HepG2 (cell line): Measurements from ENCODE around the gene PSMD3. TPM values are rescaled to one million over a fixed set of nuclear protein-coding genes. Genes with fewer than 3 reads are reported as not detected.
A peak's percentile ranks its signal among the peaks of the same experiment; 100 is the strongest.

Experiments
- ATF4 ChIP-seq, 2 experiments: fragments of 450-650 bp in 1 of 2; sonication (generic) in 1 of 2; formaldehyde crosslinking; IDR thresholded peaks; 2 replicates each; pipeline versions ENCODE4 v1.5.0 to v1.8.0; 2020 to 2022; ENCODE audit warnings: mild to moderate bottlenecking in 1 of 2, missing genetic modification reagents in 1 of 2
- DDIT3 ChIP-seq: sonication (generic); formaldehyde crosslinking; IDR thresholded peaks from 2 replicates; pipeline ENCODE4 v1.4.0; 2020; ENCODE audit warnings: mild to moderate bottlenecking, missing genetic modification reagents
- EZH2 ChIP-seq: conservative IDR thresholded peaks from 2 replicates; pipeline ENCODE4 v1.6.1; 2012; ENCODE audit warnings: mild to moderate bottlenecking, low read depth, low read length, moderate library complexity
- HIVEP1 ChIP-seq: sonication (generic); formaldehyde crosslinking; IDR thresholded peaks from 2 replicates; pipeline ENCODE4 v1.4.0; 2020; ENCODE audit warnings: mild to moderate bottlenecking, missing genetic modification reagents
- HNF4G ChIP-seq, 2 experiments: sonication (generic) in 1 of 2; formaldehyde crosslinking in 1 of 2; IDR thresholded peaks; 2 replicates each; pipeline versions ENCODE4 v1.4.0 to v1.6.1; 2011 to 2020; ENCODE audit warnings: borderline replicate concordance in 2 of 2, low read depth in 2 of 2, mild to moderate bottlenecking in 2 of 2, low read length in 1 of 2, missing genetic modification reagents in 1 of 2, moderate library complexity in 1 of 2
- IRF2 ChIP-seq: IDR thresholded peaks from 2 replicates; pipeline ENCODE4 v1.6.1; 2018; ENCODE audit warnings: missing genetic modification reagents, missing compliant biosample characterization
- JUND ChIP-seq: sonication (generic); formaldehyde crosslinking; IDR thresholded peaks from 2 replicates; pipeline ENCODE4 v1.8.0; 2022; ENCODE audit warnings: mild to moderate bottlenecking, missing genetic modification reagents
- NFIB ChIP-seq: sonication (generic); formaldehyde crosslinking; IDR thresholded peaks from 2 replicates; pipeline ENCODE4 v1.9.0; 2021; ENCODE audit warnings: missing genetic modification reagents, mild to moderate bottlenecking, borderline replicate concordance
- REPIN1 ChIP-seq: sonication (generic); formaldehyde crosslinking; IDR thresholded peaks from 2 replicates; pipeline ENCODE4 v1.8.0; 2022; ENCODE audit warnings: missing genetic modification reagents, low read depth, mild to moderate bottlenecking, borderline replicate concordance
- SNAPC4 ChIP-seq: sonication (generic); formaldehyde crosslinking; IDR thresholded peaks from 2 replicates; pipeline ENCODE4 v1.4.0; 2020; ENCODE audit warnings: mild to moderate bottlenecking, missing genetic modification reagents
- SRSF1 ChIP-seq: fragments of 200-400 bp; formaldehyde crosslinking; optimal IDR thresholded peaks from 2 replicates; pipeline ENCODE3; 2017; ENCODE audit warnings: mild to moderate bottlenecking, low read depth, low read length, moderate library complexity
- TERF1 ChIP-seq: sonication (generic); formaldehyde crosslinking; IDR thresholded peaks from 2 replicates; pipeline ENCODE4 v1.8.0; 2022; ENCODE audit warnings: mild to moderate bottlenecking, missing genetic modification reagents, moderate library complexity
- ZBTB25 ChIP-seq: IDR thresholded peaks from 2 replicates; pipeline ENCODE4 v1.6.1; 2018; ENCODE audit warnings: missing genetic modification reagents
- ZFP36L2 ChIP-seq: sonication (generic); formaldehyde crosslinking; IDR thresholded peaks from 2 replicates; pipeline ENCODE4 v1.4.0; 2020; ENCODE audit warnings: missing genetic modification reagents
- ZNF24 ChIP-seq: fragments of 450-650 bp; IDR thresholded peaks from 2 replicates; pipeline ENCODE4 v1.6.1; 2017; ENCODE audit warnings: antibody characterized with exemption, mild to moderate bottlenecking
- ZNF280B ChIP-seq: sonication (generic); formaldehyde crosslinking; IDR thresholded peaks from 2 replicates; pipeline ENCODE4 v1.5.0; 2020; ENCODE audit warnings: missing genetic modification reagents, mild to moderate bottlenecking, borderline replicate concordance
- ZNF431 ChIP-seq: sonication (generic); formaldehyde crosslinking; IDR thresholded peaks from 2 replicates; pipeline ENCODE4 v1.9.0; 2022; ENCODE audit warnings: missing genetic modification reagents, low read depth, mild to moderate bottlenecking, borderline replicate concordance
- polyA plus RNA-seq, 8 experiments: library from polyadenylated mRNA; depleted of rRNA in 3 of 8; stranded (reverse) in 7 of 8; unstranded in 1 of 8; fragments of >200 nt; fragmentation: Illumina TruSeq in 4 of 8; extraction: Trizol in 4 of 8; gene quantifications; 2 replicates each; pipeline versions ENCODE4 v1.2.1 to v1.2.3, GENCODE V29; 2011 to 2016; ENCODE audit warnings: low read depth in 4 of 8, missing spikeins in 1 of 8, mixed read lengths in 1 of 8; ENCODE audit not compliant: insufficient read depth in 1 of 8
- total RNA-seq, 5 experiments: library from RNA; depleted of rRNA; stranded (reverse); fragments of >200 nt; fragmentation: Illumina TruSeq; extraction: Trizol; gene quantifications; 2 replicates each; pipeline ENCODE4 v1.2.3, GENCODE V29; 2016; ENCODE audit warnings: low read depth in 1 of 5

PSMD3 gene
- total and polyA plus RNA-seq, 2 of the 13 experiments (the other 11 are each of a cell fraction or from before 2014, with no cell fraction given): 97.4 to 146 TPM

- TF ChIP-seq ZNF24: no peak
- TF ChIP-seq EZH2: no peak
- TF ChIP-seq SNAPC4 (CRISPR knock-in tag): no peak
- TF ChIP-seq HIVEP1 (CRISPR knock-in tag): no peak
- no peak for TF ChIP-seq IRF2
- TF ChIP-seq ZNF280B: 0 out of 2 replicates have a peak, but pooled peaks have one; percentile 50
- no peak for TF ChIP-seq ZNF431 (CRISPR knock-in tag)
- TF ChIP-seq NFIB: no peak
- TF ChIP-seq TERF1 (CRISPR knock-in tag): no peak
- TF ChIP-seq ATF4 (CRISPR knock-in tag; IDR thresholded peaks at IDR 0.05): no peak
- no peak for TF ChIP-seq DDIT3 (CRISPR knock-in tag)
- no peak for TF ChIP-seq ZBTB25 (CRISPR knock-in tag)
- TF ChIP-seq HNF4G (IDR thresholded peaks at IDR 0.05; ENCODE audit: borderline replicate concordance, low read depth, low read length): no peak
- peak; percentile 15; the same call in 1 of the 2 replicates for TF ChIP-seq HNF4G (CRISPR knock-in tag; IDR thresholded peaks at IDR 0.05; ENCODE audit: borderline replicate concordance, low read depth)
- TF ChIP-seq REPIN1: peak; percentile 68; the same call in 1 of the 2 replicates
- TF ChIP-seq ZFP36L2: no peak
- no peak for TF ChIP-seq JUND
- no peak for TF ChIP-seq SRSF1
These were observed 46.4 kb downstream of the PSMD3 start (continued) for GRCh38 chr17:40026816-40027613.
